ENCODE data around the gene PGAP1. TPM values are rescaled to one million over a fixed set of nuclear protein-coding genes. Genes with fewer than 3 reads are reported as not detected.

PGAP1 gene
- total RNA-seq, result 28.1 and 29.7 TPM in 2 replicates

- intact Hi-C loops (cut with micrococcal nuclease), result loop anchor here (1.0 to 10.0 kb wide), 10 partner anchors 36 to 591 kb away; partner anchors contain the start of genes CCDC150, GTF3C3, HSPE1 and MOB4
These were observed at the start of gene PGAP1 for GRCh38 chr2:196926562-196927375. Gene PGAP1, minus strand, starts transcription at chr2:196926707. Its CDS starts 91 bp downstream, at chr2:196926616.

- intact Hi-C loops (cut with micrococcal nuclease), result no loop called here
These were observed 48.5 kb upstream of the PGAP1 start for GRCh38 chr2:196974970-196975369.

- intact Hi-C loops (cut with micrococcal nuclease), result no loop called here
These were observed 45.2 kb upstream of the PGAP1 start for GRCh38 chr2:196971574-196972279.

- intact Hi-C loops (cut with micrococcal nuclease), result no loop called here
These were observed 43.6 kb upstream of the PGAP1 start for GRCh38 chr2:196970099-196970498.

GRCh38 chr2:196968516-196968915, 42.0 kb upstream of the PGAP1 start:
- intact Hi-C loops (cut with micrococcal nuclease), result no loop called here

GRCh38 chr2:196967775-196968174, 41.3 kb upstream of the PGAP1 start:
- intact Hi-C loops (cut with micrococcal nuclease), result no loop called here

- intact Hi-C loops (cut with micrococcal nuclease), result no loop called here
These were observed 40.6 kb upstream of the PGAP1 start for GRCh38 chr2:196967116-196967515.

GRCh38 chr2:196966061-196966460, 39.6 kb upstream of the PGAP1 start:
- intact Hi-C loops (cut with micrococcal nuclease), result no loop called here

GRCh38 chr2:196965651-196966050, 39.1 kb upstream of the PGAP1 start:
- intact Hi-C loops (cut with micrococcal nuclease), result no loop called here

GRCh38 chr2:196963961-196964360, 37.5 kb upstream of the PGAP1 start:
- intact Hi-C loops (cut with micrococcal nuclease), result loop anchor here (2.0 kb wide), 1 partner anchor 37 kb away; the partner anchor contains the start of gene PGAP1

- intact Hi-C loops (cut with micrococcal nuclease), result loop anchor here (2.0 kb wide), 1 partner anchor 36 kb away; the partner anchor contains the start of gene PGAP1
These were observed 36.5 kb upstream of the PGAP1 start for GRCh38 chr2:196963043-196963442.

GRCh38 chr2:196962325-196962724, 35.8 kb upstream of the PGAP1 start:
- intact Hi-C loops (cut with micrococcal nuclease), result loop anchor here (2.0 kb wide), 1 partner anchor 36 kb away; the partner anchor contains the start of gene PGAP1

GRCh38 chr2:196961889-196962288, 35.4 kb upstream of the PGAP1 start:
- intact Hi-C loops (cut with micrococcal nuclease), result loop anchor here (2.0 kb wide), 1 partner anchor 35 kb away; the partner anchor contains the start of gene PGAP1

- intact Hi-C loops (cut with micrococcal nuclease), result no loop called here
These were observed 33.3 kb upstream of the PGAP1 start for GRCh38 chr2:196959734-196960338.

- intact Hi-C loops (cut with micrococcal nuclease), result no loop called here
These were observed 32.8 kb upstream of the PGAP1 start for GRCh38 chr2:196959281-196959680.

GRCh38 chr2:196957881-196958525, 31.5 kb upstream of the PGAP1 start:
- intact Hi-C loops (cut with micrococcal nuclease), result no loop called here

- intact Hi-C loops (cut with micrococcal nuclease), result no loop called here
These were observed 30.9 kb upstream of the PGAP1 start for GRCh38 chr2:196957442-196957841.

- intact Hi-C loops (cut with micrococcal nuclease), result no loop called here
These were observed 29.6 kb upstream of the PGAP1 start for GRCh38 chr2:196956069-196956468.

- intact Hi-C loops (cut with micrococcal nuclease), result no loop called here
These were observed 28.5 kb upstream of the PGAP1 start for GRCh38 chr2:196955036-196955435.

GRCh38 chr2:196954001-196954400, 27.5 kb upstream of the PGAP1 start:
- intact Hi-C loops (cut with micrococcal nuclease), result no loop called here

- intact Hi-C loops (cut with micrococcal nuclease), result no loop called here
These were observed 26.4 kb upstream of the PGAP1 start for GRCh38 chr2:196952936-196953335.
